LNCAP (cell line): Measurements from ENCODE around the gene FIZ1.

Source experiments
- TF ChIP-seq, protein P1 (sequence below): fragments of 450-650 bp; IDR thresholded peaks from 2 replicates; pipeline ENCODE4 v1.5.1; 2017; ENCODE audit warnings: mild to moderate bottlenecking

FIZ1 gene

GRCh38 chr19:55599468-55599841 is at the start of gene FIZ1:
FIZ1 (minus strand) TSS chr19:55599517; CDS start chr19:55597865, 1,652 bp downstream.
- TF ChIP-seq, protein P1, sequence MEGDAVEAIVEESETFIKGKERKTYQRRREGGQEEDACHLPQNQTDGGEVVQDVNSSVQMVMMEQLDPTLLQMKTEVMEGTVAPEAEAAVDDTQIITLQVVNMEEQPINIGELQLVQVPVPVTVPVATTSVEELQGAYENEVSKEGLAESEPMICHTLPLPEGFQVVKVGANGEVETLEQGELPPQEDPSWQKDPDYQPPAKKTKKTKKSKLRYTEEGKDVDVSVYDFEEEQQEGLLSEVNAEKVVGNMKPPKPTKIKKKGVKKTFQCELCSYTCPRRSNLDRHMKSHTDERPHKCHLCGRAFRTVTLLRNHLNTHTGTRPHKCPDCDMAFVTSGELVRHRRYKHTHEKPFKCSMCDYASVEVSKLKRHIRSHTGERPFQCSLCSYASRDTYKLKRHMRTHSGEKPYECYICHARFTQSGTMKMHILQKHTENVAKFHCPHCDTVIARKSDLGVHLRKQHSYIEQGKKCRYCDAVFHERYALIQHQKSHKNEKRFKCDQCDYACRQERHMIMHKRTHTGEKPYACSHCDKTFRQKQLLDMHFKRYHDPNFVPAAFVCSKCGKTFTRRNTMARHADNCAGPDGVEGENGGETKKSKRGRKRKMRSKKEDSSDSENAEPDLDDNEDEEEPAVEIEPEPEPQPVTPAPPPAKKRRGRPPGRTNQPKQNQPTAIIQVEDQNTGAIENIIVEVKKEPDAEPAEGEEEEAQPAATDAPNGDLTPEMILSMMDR, result no peak

GRCh38 chr19:55648585-55649267 is 49.4 kb upstream of the FIZ1 start:
- TF ChIP-seq, protein P1, result no peak

DNA sequence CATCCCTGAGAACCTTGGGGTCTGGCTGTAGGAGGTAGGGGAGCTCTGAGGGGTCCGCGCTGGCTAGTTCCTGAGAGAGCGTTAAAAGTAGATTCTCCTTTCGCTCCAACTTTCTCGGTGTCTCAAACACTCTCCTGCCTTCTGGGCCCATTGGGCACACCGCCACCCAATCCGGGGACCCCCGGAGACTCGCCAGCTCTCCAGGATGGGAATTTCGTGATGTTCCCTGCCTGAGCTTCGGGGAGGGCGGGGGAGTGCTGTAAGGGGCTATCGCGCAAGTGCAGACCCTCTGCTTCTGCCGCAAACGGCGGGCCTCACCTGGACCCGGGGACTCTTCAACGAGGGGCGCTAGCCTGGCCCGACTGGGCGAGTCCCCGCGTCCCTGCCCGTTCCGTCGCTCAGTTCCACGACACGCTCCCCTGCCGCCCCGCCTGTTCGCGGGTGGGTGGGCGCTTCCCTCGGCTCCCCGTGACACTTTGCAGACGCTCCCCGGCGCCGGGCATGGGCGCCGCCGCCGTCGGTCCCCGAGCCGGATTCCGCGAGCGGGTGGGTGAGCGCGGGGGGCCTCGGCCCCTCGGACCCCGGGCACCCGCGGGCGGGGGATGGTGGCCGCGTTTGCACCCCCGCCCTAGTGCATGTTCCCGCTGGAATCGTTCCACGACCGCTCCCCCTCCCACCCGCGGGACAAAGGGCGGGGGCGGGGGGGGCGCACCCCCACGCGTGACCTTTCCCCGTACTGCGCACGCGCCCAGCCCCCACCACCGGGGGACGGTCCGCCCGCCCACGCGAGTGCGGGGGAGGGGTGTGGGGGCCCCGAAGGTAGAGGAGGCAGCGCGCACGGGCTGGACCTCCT is 48.6 kb upstream of the FIZ1 start, which contains the start of gene CCDC106:
Gene CCDC106, plus strand, starts transcription at position 481 of the 853 bp plus-strand sequence. CDS start 835 bp downstream, outside the sequence.
- TF ChIP-seq, protein P1, result no peak

DNA sequence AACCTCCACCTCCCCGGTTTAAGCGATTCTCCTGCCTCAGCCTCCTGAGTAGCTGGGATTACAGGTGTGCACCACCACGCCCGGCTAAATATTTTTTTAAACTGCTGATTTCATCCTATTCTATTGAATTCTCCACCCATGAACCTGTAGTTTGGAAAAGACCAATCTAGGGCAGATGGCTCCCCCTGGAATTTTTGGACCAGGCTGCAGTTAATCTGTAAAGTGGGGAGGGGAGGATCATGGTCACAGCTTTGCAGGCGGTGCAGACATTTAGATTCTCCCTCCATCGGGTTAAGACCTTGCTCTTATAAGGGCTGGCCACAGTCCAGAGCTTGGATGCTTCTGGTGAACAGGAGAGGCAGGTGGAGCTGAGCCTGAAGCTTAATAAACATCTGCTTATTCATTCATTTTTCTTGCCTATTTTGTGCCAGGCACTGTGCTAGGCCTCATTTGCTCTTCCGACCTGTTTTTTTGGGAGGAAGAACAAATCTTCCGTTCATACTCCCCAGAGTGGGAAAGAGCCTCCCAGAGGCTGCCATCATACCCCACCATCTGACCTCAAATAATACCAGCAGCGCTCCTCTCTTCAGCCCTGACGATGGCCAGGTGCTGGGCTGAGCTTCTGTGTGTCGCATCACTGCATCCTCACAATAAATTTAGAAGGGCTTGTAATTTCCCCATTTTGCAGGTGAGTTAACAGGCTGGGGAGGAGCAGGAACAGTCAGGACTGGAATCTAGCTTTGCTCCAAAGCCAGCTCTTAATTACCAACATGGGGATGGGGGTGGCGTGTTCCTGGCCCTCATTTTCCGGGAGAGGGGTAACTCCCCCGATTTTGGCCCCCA is 47.8 kb upstream of the FIZ1 start:
- TF ChIP-seq, protein P1, result no peak

GRCh38 chr19:55645512-55645881 is 46.2 kb upstream of the FIZ1 start:
- TF ChIP-seq, protein P1, result no peak

DNA sequence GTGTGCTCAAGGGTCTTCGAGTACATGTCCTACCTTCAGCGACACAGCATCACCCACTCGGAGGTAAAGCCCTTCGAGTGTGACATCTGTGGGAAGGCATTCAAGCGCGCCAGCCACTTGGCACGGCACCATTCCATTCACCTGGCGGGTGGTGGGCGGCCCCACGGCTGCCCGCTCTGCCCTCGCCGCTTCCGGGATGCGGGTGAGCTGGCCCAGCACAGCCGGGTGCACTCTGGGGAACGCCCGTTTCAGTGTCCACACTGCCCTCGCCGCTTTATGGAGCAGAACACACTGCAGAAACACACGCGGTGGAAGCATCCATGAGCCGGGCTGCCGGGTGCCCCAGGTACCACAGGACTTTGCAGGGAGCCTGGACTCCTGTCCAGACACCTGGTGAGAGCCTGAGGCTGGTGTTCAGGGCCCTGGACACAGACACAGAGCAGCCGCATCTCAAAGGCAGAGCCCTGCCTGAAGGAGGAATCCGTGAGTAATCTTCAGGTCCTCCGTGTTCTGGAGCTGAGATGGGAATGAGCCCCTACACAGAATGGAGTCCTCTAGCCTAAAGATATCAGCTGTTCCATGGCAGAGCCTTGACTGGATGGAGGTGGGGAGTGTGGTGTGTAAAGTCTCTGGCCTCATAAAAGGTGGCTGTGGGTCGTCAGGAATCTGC is 45.7 kb upstream of the FIZ1 start:
- TF ChIP-seq, protein P1, result no peak
